Fibroblast of the conjunctiva (primary cell): ENCODE results near the gene SIK2.

Experiments used
- DNase-seq: peaks from one replicate; pipeline ENCODE4 v3.0.0-alpha.2; 2010; ENCODE audit warnings: low read depth

SIK2 gene

GRCh38 chr11:111729831-111730311 lies 127.6 kb downstream of the SIK2 start:
- no peak for DNase-seq

DNA sequence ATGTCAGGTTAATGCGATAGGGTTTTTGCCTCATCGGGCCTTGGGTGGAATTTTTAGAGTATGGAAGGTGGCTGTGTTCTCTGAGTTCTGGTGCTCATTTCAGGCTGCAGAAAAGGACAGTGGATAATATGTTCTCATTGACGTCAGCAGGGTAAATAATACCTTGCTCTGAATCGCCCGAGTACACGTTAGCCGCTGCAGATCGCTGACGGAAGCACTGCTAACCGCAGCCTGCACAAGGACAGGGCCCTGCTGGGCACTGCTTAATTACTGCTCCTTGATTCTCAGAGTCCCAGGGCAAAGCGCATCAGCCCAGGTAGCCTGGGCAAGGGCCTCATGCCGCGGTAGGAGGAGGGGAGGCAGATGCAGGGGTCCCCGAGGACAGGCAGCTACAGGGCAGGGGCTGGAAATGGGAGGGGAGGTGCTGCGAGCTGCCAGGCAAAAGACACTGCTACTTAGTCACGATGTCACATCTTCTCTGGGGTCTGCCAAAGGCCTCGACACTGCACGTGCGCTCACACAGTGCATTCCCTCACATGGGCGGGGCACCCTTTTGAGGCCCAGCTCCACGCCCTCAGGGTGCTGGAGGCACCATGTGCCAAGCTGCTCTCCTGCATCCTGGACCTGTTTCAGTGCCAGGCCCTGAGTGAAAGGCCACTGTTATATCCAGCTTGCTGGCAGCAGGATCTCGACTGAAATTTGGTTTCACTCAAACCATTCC lies 128.8 kb downstream of the SIK2 start:
- DNase-seq = no peak

DNA sequence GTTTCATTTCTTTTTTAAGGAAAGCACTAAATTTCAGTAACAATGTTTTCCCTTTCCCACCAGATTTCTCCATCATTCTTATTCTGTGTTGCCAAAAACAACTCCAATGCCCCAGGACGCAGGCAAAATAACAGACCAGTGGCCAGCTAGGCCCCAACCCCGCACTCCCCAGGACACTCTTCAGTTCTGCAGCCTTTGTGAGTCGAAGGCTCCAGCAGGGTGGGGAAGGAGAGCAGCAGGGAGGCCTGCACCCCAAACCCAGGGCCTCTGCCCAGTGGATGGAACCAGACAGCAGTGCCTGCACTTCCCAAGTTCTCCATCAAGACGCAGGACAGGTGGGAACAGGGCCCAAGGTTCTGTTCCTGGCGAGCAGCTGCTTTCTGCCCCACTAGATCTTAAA lies 129.6 kb downstream of the SIK2 start:
- DNase-seq = no peak

DNA sequence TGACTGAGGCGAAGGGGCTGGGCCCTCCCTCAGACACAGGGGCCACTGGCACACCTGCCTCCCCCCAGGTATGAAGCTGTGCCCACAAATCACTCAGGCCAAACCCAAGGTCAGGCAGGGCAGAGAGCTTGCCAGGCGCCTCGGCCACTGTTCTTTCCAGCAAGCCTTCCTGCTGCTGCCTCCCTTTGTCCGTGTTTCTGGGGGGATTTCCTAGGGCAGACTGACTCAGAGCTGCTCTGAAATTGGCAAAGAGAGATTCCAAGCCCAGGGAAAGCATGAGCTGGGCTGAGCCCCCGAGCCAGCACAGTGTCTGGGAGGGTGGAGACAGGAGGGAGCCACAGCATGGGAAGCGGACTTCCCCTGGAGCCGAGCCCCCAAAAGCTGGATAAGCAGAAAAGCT lies 130.8 kb downstream of the SIK2 start:
- DNase-seq = peak; percentile 69

GRCh38 chr11:111733611-111734088 lies 131.4 kb downstream of the SIK2 start:
- DNase-seq = no peak

DNA sequence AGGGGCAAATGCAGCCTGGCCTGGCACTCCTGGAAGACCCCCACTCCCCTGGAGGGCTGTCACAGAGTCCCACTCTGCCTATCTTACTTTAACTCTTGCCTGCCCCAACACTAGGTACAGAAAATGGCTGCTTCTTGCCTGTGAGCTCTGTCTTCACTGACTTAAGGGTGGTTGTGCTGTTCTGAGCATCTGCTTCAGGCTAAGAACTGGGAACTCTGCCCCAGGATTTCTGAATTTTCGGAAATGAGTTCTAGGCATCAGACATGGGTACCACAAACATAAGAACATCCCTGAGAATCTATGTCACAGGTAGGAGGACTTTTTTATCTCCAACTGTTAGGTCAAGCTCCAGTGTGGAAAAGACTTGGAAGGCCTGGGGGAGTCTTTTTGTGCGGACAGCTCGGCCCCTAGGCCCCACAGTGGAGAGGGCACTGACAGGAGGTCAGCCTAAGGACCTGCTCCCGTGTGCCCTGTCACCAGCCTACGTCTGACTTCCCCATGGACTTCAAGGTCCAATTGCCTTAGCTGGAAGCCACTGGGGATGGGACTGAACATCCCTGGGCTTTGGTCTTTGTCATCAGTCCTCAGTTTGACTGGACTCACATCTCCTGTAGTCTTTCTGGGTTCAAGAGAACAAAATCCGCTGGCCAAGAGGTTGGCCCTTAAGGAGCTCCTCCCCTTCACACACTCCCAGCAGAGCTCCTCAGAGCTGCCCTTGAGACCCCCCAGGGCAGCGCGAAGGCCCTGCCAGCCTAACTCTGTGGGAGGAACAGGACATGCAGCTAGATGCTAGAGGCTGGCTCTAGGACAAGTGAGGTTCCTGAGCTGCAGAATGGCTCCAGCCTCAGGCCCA lies 132.1 kb downstream of the SIK2 start:
- no peak for DNase-seq

GRCh38 chr11:111734954-111735261 lies 132.7 kb downstream of the SIK2 start:
- DNase-seq = no peak

- peak; percentile 99 for DNase-seq
These were observed 133.2 kb downstream of the SIK2 start for GRCh38 chr11:111735262-111736116.

DNA sequence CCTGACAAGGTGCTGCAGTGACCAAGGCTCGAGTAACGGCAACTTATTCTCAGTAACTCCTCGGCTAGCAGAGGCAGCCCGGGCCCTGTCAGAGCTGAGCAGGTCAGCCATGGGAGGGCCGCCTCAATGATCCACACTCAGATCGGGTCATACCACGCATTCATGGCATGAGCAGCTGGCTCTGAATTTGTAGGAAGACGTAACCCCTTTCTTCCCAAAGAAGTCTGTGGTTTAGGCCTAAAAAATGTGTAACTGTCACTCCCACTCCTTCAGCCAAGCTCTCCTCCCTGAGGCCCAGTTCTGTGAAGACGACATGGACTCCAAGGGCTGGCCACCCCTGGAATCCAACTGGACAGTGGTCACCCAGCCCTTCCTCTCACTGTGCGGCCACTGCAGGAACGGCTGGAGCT lies 133.9 kb downstream of the SIK2 start:
- DNase-seq = no peak

DNA sequence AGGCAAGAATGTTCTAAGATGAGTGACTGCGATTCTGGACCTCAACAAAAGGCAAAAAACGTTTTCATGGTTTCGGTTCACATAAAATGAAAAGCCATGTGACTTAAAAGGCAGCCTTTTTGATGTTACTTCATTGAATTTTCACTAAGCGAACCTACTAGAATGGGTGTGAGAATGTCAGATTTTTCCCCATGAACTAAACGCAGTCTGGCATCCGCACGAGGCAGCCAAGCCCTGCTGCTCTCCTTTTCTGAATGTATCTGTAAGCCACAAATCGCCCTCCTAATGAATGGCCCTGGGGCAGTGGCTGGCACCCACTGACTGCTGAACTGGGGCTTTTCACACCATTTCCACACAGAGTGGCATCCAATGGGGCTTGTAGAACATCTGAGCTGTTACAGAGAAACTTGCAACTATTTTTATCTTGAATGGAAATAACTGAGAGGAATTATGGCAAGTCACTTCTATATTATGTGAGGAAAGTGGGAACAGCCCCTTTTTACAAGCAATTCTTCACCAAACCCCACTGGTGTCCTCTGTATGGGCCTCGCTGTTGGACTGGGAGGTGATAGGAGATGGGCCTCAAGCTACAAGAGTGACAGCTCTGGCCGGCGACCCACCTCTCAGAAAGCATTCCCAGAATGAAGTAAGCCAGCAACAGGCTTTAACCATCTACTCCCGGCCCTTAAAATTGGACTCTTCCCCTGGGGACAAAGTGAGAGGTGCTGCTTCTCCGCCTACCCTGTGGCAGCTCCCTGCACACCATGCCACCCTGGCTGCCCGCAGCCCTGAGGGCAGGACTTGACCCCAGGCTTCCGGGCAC lies 134.6 kb downstream of the SIK2 start:
- DNase-seq = no peak

GRCh38 chr11:111737444-111738210 lies 135.4 kb downstream of the SIK2 start:
- no peak for DNase-seq

DNA sequence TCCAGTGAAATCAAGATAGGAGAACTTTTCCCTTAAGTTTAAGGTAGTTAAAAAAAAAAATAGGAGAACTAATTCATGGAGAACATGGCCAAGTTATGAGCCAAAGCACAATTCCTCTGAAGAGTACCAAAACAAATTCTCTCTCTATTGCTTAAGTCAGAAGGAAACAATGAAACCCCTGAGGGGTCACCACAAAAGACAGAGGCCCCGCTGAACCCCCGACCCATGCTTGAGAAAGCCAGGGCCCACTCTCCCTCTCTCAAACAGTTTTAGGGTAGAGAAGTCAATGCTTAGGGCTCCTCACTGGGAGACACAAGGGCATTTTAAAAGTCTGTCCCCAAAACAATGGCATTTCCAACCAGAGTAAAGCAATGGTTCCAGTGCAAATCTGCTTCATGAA lies 137.1 kb downstream of the SIK2 start:
- DNase-seq = no peak

DNA sequence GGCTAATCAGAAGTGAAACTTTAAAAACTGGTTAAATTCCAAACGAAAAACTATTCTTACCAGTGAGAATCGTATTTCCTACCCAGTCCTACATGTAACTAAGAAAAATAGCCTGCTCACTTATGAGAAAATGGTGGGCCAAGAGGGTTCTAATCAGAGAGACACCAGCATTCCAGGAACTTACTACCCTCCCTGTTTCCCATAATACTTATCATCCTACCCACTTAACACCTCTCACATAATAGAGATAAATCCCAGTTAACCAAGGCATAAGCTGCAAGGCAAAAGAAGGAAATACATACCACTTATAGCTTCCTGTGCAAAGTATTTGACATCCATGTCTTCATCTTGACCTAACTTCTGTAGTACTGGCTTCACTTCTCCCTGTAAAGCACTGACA lies 139.5 kb downstream of the SIK2 start:
- no peak for DNase-seq

DNA sequence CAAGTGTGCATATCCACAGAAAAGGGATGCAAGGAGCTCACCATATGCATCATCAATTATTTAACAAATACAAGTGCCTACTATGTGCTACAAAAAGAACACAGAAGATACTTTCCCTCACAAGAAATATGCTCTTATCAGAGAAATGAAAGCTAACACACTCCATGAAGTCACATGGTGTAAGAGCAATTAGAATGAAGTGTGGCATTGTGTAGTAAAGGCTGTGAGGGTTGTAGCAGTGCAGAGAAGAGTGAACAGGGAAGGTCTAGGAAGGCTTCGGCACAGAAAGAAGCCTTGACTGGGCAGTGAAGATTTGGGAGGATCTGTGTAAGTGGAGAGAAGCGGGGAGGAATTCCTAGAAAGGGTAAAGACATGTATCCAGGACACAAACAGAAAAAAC lies 141.5 kb downstream of the SIK2 start:
- no peak for DNase-seq

GRCh38 chr11:111745719-111746504 lies 143.7 kb downstream of the SIK2 start:
- DNase-seq = no peak

GRCh38 chr11:111748035-111748804 lies 146.0 kb downstream of the SIK2 start:
- no peak for DNase-seq

GRCh38 chr11:111749646-111750045 lies 147.4 kb downstream of the SIK2 start:
- DNase-seq = no peak

DNA sequence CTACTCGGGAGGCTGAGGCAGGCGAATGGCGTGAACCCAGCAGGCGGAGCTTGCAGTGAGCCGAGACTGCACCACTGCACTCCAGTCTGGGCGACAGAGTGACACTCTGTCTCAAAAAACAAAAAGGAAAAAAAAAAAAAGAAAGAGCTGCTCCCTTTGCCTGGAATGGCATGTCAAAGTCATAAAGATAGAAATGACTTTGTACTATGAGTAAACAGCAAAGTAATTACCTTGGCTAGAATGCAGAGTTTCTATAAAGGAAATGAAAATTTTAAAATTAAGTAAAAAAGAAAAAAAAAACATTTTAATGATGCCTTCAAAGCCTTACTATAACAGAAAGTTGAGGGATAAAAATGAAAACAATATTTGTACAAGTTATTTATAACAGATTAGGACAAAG lies 153.8 kb downstream of the SIK2 start:
- no peak for DNase-seq

DNA sequence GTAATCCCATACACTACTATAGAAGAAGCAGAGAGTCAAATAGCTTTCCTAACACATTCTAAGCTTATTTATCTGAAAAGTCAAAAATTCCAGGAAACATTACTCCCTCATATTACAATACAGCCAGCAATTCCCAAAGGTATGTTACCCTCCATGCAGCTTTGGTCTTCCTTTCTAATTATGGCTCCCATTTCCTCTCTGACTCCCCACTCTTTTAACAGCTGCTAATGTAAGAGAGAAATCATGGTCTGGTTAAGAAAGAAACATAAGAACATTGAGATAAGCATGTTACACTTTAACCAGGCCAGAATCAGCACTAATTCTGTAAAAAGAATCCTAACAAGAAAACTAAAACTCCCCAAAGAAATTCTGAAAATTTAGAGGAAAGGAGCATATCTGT lies 157.1 kb downstream of the SIK2 start:
- no peak for DNase-seq
